Upper lobe of right lung (tissue), 1 donor: Measurements from ENCODE around the gene NPS. TPM values are rescaled to one million over a fixed set of nuclear protein-coding genes. Genes with fewer than 3 reads are reported as not detected.

ENCODE experiments used
- ATAC-seq: fragments of 200-7000 bp; cut with Tn5 transposase; one replicate; pipeline ENCODE4 v1.9.1; 2020; ENCODE audit warnings: mild to moderate bottlenecking, moderate library complexity
- DNase-seq: peaks from one replicate; pipeline ENCODE4 v3.0.0-alpha.2; 2020
- H3K27ac ChIP-seq: fragments of 200-600 bp; one replicate; pipeline ENCODE4 v1.8.0; 2022
- H3K27me3 ChIP-seq: fragments of 200-600 bp; one replicate; pipeline ENCODE4 v1.8.0; 2022; ENCODE audit warnings: mild to moderate bottlenecking
- H3K36me3 ChIP-seq: fragments of 200-600 bp; one replicate; pipeline ENCODE4 v1.8.0; 2022
- H3K4me1 ChIP-seq: fragments of 200-600 bp; one replicate; pipeline ENCODE4 v1.8.0; 2022
- H3K4me3 ChIP-seq: fragments of 200-600 bp; one replicate; pipeline ENCODE4 v1.8.0; 2022; ENCODE audit warnings: mild to moderate bottlenecking
- H3K9me3 ChIP-seq: fragments of 200-600 bp; one replicate; pipeline ENCODE4 v1.8.0; 2022
- intact Hi-C: fragments of 100-400 bp; cut with DNase I; formaldehyde crosslinking; loops from one replicate; pipeline ENCODE4 v1.11.0; 2022
- total RNA-seq: library from RNA; stranded (reverse); fragmentation: NEBNext Ultra II Directional; extraction: Animal tissue kit (Norgen Biotek cat#: 25700); gene quantifications from one replicate; pipeline ENCODE4 v1.2.1, GENCODE V29; 2021
- TF ChIP-seq, protein P1 (sequence below): fragments of 200-600 bp; IDR thresholded peaks from one replicate; pipeline ENCODE4 v1.8.0; 2022; ENCODE audit warnings: antibody characterized with exemption
- donor health status: DM: no; HTN: yes; CAD: no; lungs with severe emphysema.

Gene NPS
- total RNA-seq, 1 donor from 2014 or later: not detected

DNA sequence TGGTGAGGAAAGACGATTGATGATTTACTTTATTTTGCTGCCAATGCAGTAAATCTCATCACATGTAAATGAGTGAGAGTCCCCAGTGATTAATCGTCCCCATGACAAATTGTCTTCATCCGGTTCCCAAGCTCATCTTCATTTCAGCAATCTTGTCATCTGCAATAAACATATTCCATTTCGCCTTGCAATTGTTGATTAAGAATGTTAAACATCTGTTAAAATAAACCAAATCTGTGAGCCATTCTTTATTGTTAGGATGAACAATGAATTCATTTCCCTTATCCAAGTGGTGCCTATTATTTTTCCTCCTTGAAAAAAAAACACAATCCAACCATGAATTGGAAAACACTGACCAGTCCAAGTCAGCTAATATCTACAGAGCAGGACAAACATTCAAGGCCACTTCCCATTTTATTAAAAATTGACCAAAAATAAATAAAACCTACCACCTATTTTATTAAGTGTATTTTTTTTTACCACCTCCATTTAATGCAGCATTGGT lies 36.5 kb downstream of the NPS start:
- H3K27me3 ChIP-seq: no peaks in the 10 kb centered on the region
- TF ChIP-seq, protein P1, sequence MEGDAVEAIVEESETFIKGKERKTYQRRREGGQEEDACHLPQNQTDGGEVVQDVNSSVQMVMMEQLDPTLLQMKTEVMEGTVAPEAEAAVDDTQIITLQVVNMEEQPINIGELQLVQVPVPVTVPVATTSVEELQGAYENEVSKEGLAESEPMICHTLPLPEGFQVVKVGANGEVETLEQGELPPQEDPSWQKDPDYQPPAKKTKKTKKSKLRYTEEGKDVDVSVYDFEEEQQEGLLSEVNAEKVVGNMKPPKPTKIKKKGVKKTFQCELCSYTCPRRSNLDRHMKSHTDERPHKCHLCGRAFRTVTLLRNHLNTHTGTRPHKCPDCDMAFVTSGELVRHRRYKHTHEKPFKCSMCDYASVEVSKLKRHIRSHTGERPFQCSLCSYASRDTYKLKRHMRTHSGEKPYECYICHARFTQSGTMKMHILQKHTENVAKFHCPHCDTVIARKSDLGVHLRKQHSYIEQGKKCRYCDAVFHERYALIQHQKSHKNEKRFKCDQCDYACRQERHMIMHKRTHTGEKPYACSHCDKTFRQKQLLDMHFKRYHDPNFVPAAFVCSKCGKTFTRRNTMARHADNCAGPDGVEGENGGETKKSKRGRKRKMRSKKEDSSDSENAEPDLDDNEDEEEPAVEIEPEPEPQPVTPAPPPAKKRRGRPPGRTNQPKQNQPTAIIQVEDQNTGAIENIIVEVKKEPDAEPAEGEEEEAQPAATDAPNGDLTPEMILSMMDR: no peak
- H3K9me3 ChIP-seq: no peaks in the 10 kb centered on the region
- no peak for DNase-seq
- no peak overlapping the region for H3K4me3 ChIP-seq
- H3K4me1 ChIP-seq: no peaks in the 10 kb centered on the region
- intact Hi-C loops: no loop called here
- no peak overlapping the region for H3K27ac ChIP-seq
- no peaks in the 10 kb centered on the region for H3K36me3 ChIP-seq
- ATAC-seq: no peak

DNA sequence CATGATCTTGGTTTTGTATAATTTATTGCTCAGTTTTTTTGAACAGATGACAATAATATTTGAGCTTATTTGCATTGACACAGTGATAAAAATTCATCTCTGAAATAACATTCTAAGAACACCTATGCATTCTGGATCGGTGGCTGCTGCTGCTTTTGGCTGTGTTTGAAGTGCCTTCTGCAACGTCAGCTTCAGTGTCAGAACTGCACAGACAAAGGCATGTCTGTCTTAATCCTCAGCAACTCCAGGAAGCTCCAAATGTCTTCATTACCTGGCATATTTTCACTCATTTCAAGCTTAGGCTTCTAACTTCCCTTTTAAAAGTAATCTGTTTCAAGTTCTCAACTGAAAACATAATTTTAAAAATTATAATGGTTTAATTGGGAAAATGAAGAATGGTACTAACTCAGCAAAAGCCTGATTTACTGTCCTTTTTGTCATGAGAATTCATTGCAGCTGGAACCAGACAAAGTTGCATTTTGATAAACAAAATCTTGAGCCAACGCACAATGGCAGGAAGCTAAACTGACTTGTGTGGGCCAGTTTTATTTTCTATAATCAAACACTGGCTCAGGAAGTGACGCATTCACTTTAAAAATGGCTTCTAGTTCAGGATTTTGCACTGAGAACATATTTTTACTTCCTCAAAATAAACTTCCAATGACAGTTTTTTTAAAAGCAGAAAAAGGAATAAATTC lies 38.7 kb downstream of the NPS start:
- H3K27me3 ChIP-seq: no peaks in the 10 kb centered on the region
- no peaks in the 10 kb centered on the region for H3K9me3 ChIP-seq
- H3K4me1 ChIP-seq: no peaks in the 10 kb centered on the region
- ATAC-seq (no peak), DNase-seq (no peak)
- no peaks in the 10 kb centered on the region for H3K36me3 ChIP-seq
- no peak overlapping the region for H3K27ac ChIP-seq
- TF ChIP-seq, protein P1: no peak
- H3K4me3 ChIP-seq: no peak overlapping the region
- intact Hi-C loops: no loop called here

GRCh38 chr10:127592586-127592985 lies 43.5 kb downstream of the NPS start:
- DNase-seq (no peak), ATAC-seq (no peak)
- intact Hi-C loops: no loop called here
- H3K27ac ChIP-seq: no peak overlapping the region
- no peak overlapping the region for H3K4me3 ChIP-seq
- H3K27me3 ChIP-seq: no peaks in the 10 kb centered on the region
- H3K4me1 ChIP-seq: no peaks in the 10 kb centered on the region
- H3K9me3 ChIP-seq: no peaks in the 10 kb centered on the region
- TF ChIP-seq, protein P1: no peak
- no peaks in the 10 kb centered on the region for H3K36me3 ChIP-seq

- Histone ChIP-seq H3K27ac (no peak overlapping the region), H3K36me3 (no peaks in the 10 kb centered on the region), H3K4me3 (no peak overlapping the region), H3K4me1 (no peaks in the 10 kb centered on the region), H3K9me3 (no peaks in the 10 kb centered on the region), H3K27me3 (no peaks in the 10 kb centered on the region)
- no peak for ATAC-seq
- no peak for DNase-seq
- TF ChIP-seq, protein P1: no peak
- intact Hi-C loops: no loop called here
Observed at GRCh38 chr10:127600479-127600878, 51.4 kb downstream of the NPS start.

Other genes with a start within 250 kb of the NPS start
- not detected for gene FOXI2, start 187.9 kb downstream of the NPS start, total RNA-seq